WTC11 (cell line): ENCODE measurements around the gene IL23R. TPM values are rescaled to one million over a fixed set of nuclear protein-coding genes. Genes with fewer than 3 reads are reported as not detected.

Source experiments
- ATAC-seq: fragments of 200-7000 bp; cut with Tn5 transposase; 2 replicates; pipeline ENCODE4 v1.10.0; 2021; ENCODE audit warnings: mild to moderate bottlenecking, moderate library complexity
- CTCF ChIA-PET: fragments of 300-600 bp; sonication (Branson Sonifier 250); formaldehyde crosslinking; loops from one replicate; lab custom pipeline; 2021; ENCODE audit warnings: antibody characterized with exemption; lab: Charles Lee
- POLR2A ChIA-PET: fragments of 350-600 bp; sonication (Branson Sonifier 250); formaldehyde crosslinking; loops from one replicate; lab custom pipeline; 2021; ENCODE audit warnings: antibody characterized with exemption; lab: Charles Lee
- DNase-seq: peaks from one replicate; pipeline ENCODE4 v3.0.0; 2021; ENCODE audit warnings: low spot score
- H3K27ac Mint-ChIP-seq: 2 replicates; pipeline ENCODE4 v1.8.0; 2021; ENCODE audit warnings: mixed read lengths
- H3K27me3 Mint-ChIP-seq: 2 replicates; pipeline ENCODE4 v1.8.0; 2021; ENCODE audit warnings: low read depth, mild to moderate bottlenecking, moderate library complexity, mixed read lengths
- H3K36me3 Mint-ChIP-seq: 2 replicates; pipeline ENCODE4 v1.8.0; 2021; ENCODE audit warnings: mixed read lengths
- H3K4me1 Mint-ChIP-seq: 2 replicates; pipeline ENCODE4 v1.8.0; 2022; ENCODE audit warnings: mixed read lengths
- H3K4me3 Mint-ChIP-seq: 2 replicates; pipeline ENCODE4 v1.8.0; 2021; ENCODE audit warnings: mild to moderate bottlenecking, moderate library complexity, mixed read lengths
- H3K9me3 Mint-ChIP-seq: 2 replicates; pipeline ENCODE4 v1.8.0; 2021; ENCODE audit warnings: mixed read lengths
- ATF1 ChIP-seq: sonication (generic); formaldehyde crosslinking; IDR thresholded peaks from 2 replicates; pipeline ENCODE4 v1.8.1; 2023; ENCODE audit warnings: mild to moderate bottlenecking, moderate library complexity, missing genetic modification reagents
- ATF3 ChIP-seq: sonication (generic); formaldehyde crosslinking; conservative IDR thresholded peaks from 2 replicates; pipeline ENCODE4 v1.8.1; 2022; ENCODE audit warnings: mild to moderate bottlenecking, missing genetic modification reagents
- CBFB ChIP-seq: sonication (generic); formaldehyde crosslinking; IDR thresholded peaks from 2 replicates; pipeline ENCODE4 v1.8.1; 2022; ENCODE audit warnings: mild to moderate bottlenecking, low read depth, missing genetic modification reagents
- CREM ChIP-seq: sonication (generic); formaldehyde crosslinking; IDR thresholded peaks from 2 replicates; pipeline ENCODE4 v1.8.1; 2022; ENCODE audit warnings: mild to moderate bottlenecking, missing genetic modification reagents, moderate library complexity
- FOXK1 ChIP-seq: sonication (generic); formaldehyde crosslinking; IDR thresholded peaks from 2 replicates; pipeline ENCODE4 v1.8.0; 2022; ENCODE audit warnings: mild to moderate bottlenecking, moderate library complexity, missing genetic modification reagents
- GRHL2 ChIP-seq: fragments of 250-450 bp; sonication (Bioruptor Pico); IDR thresholded peaks from 2 replicates; pipeline ENCODE4 v1.8.0; 2022; ENCODE audit warnings: mild to moderate bottlenecking, moderate library complexity; ENCODE audit not compliant: insufficient replicate concordance, severe bottlenecking
- GTF2I ChIP-seq: fragments of 250-450 bp; sonication (Bioruptor Pico); conservative IDR thresholded peaks from 2 replicates; pipeline ENCODE4 v1.4.0; 2021; ENCODE audit warnings: mild to moderate bottlenecking
- IRF2 ChIP-seq: sonication (generic); formaldehyde crosslinking; IDR thresholded peaks from 2 replicates; pipeline ENCODE4 v1.8.0; 2022; ENCODE audit warnings: low read depth, missing genetic modification reagents, borderline replicate concordance
- JAZF1 ChIP-seq: fragments of 250-450 bp; sonication (Bioruptor Pico); IDR thresholded peaks from 2 replicates; pipeline ENCODE4 v1.9.0; 2021; ENCODE audit warnings: moderate library complexity, mild to moderate bottlenecking, inconsistent platforms
- MXD4 ChIP-seq: fragments of 250-450 bp; sonication (Bioruptor Pico); IDR thresholded peaks from 2 replicates; pipeline ENCODE4 v1.8.0; 2021; ENCODE audit warnings: mild to moderate bottlenecking, moderate library complexity, borderline replicate concordance
- MYBL2 ChIP-seq: sonication (generic); formaldehyde crosslinking; IDR thresholded peaks from 2 replicates; pipeline ENCODE4 v1.8.1; 2023; ENCODE audit warnings: mild to moderate bottlenecking, moderate library complexity, missing genetic modification reagents
- NFE2L1 ChIP-seq: sonication (generic); formaldehyde crosslinking; IDR thresholded peaks from 2 replicates; pipeline ENCODE4 v1.8.1; 2023; ENCODE audit warnings: missing genetic modification reagents
- NR1H2 ChIP-seq: sonication (generic); formaldehyde crosslinking; IDR thresholded peaks from 2 replicates; pipeline ENCODE4 v1.9.0; 2021; ENCODE audit warnings: mild to moderate bottlenecking, moderate library complexity, missing genetic modification reagents
- RORB ChIP-seq: fragments of 250-450 bp; sonication (Bioruptor Pico); IDR thresholded peaks from 2 replicates; pipeline ENCODE4 v1.9.0; 2021; ENCODE audit warnings: mild to moderate bottlenecking
- ZNF138 ChIP-seq: sonication (generic); formaldehyde crosslinking; conservative IDR thresholded peaks from 2 replicates; pipeline ENCODE4 v1.8.1; 2022; ENCODE audit warnings: mild to moderate bottlenecking, moderate library complexity, missing genetic modification reagents
- ZNF263 ChIP-seq: sonication (generic); formaldehyde crosslinking; IDR thresholded peaks from 2 replicates; pipeline ENCODE4 v1.8.1; 2022; ENCODE audit warnings: low read depth, mild to moderate bottlenecking, moderate library complexity, missing genetic modification reagents
- ZNF281 ChIP-seq: sonication (generic); formaldehyde crosslinking; IDR thresholded peaks from 2 replicates; pipeline ENCODE4 v1.8.0; 2023; ENCODE audit warnings: mild to moderate bottlenecking, missing genetic modification reagents
- ZNF416 ChIP-seq: fragments of 250-450 bp; sonication (Bioruptor Pico); IDR thresholded peaks from 2 replicates; pipeline ENCODE4 v1.9.0; 2021; ENCODE audit warnings: mild to moderate bottlenecking, inconsistent platforms
- ZNF512 ChIP-seq: sonication (generic); formaldehyde crosslinking; IDR thresholded peaks from 2 replicates; pipeline ENCODE4 v1.8.1; 2022; ENCODE audit warnings: missing genetic modification reagents, borderline replicate concordance
- total RNA-seq: library from RNA; stranded (reverse); gene quantifications from 3 replicates; pipeline ENCODE4 v1.2.3, GENCODE V29; 2021
- TF ChIP-seq, protein P1 (sequence below): sonication (generic); formaldehyde crosslinking; IDR thresholded peaks from 2 replicates; pipeline ENCODE4 v1.8.1; 2023; ENCODE audit warnings: mild to moderate bottlenecking, missing genetic modification reagents, borderline replicate concordance
- TF ChIP-seq, protein P2 (sequence below): sonication (generic); formaldehyde crosslinking; IDR thresholded peaks from 2 replicates; pipeline ENCODE4 v1.8.1; 2022; ENCODE audit warnings: low read depth, mild to moderate bottlenecking, moderate library complexity, missing genetic modification reagents, borderline replicate concordance
- TF ChIP-seq, protein P3 (sequence below): fragments of 250-450 bp; sonication (Bioruptor Pico); IDR thresholded peaks from 2 replicates; pipeline ENCODE4 v1.9.0; 2021; ENCODE audit warnings: mild to moderate bottlenecking

Gene IL23R
- total RNA-seq, 1 experiment from 2014 or later, result not detected

- no peak overlapping the region for H3K27ac Mint-ChIP-seq
- DNase-seq (no peak), ATAC-seq (no peak)
- TF ChIP-seq ZNF416 (CRISPR knock-in tag), result no peak
- TF ChIP-seq, protein P1, sequence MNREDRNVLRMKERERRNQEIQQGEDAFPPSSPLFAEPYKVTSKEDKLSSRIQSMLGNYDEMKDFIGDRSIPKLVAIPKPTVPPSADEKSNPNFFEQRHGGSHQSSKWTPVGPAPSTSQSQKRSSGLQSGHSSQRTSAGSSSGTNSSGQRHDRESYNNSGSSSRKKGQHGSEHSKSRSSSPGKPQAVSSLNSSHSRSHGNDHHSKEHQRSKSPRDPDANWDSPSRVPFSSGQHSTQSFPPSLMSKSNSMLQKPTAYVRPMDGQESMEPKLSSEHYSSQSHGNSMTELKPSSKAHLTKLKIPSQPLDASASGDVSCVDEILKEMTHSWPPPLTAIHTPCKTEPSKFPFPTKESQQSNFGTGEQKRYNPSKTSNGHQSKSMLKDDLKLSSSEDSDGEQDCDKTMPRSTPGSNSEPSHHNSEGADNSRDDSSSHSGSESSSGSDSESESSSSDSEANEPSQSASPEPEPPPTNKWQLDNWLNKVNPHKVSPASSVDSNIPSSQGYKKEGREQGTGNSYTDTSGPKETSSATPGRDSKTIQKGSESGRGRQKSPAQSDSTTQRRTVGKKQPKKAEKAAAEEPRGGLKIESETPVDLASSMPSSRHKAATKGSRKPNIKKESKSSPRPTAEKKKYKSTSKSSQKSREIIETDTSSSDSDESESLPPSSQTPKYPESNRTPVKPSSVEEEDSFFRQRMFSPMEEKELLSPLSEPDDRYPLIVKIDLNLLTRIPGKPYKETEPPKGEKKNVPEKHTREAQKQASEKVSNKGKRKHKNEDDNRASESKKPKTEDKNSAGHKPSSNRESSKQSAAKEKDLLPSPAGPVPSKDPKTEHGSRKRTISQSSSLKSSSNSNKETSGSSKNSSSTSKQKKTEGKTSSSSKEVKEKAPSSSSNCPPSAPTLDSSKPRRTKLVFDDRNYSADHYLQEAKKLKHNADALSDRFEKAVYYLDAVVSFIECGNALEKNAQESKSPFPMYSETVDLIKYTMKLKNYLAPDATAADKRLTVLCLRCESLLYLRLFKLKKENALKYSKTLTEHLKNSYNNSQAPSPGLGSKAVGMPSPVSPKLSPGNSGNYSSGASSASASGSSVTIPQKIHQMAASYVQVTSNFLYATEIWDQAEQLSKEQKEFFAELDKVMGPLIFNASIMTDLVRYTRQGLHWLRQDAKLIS (CRISPR knock-in tag), result no peak
- no peak for TF ChIP-seq ZNF138 (CRISPR knock-in tag)
- no peak for TF ChIP-seq ATF1 (CRISPR knock-in tag)
- no peak for TF ChIP-seq NR1H2 (CRISPR knock-in tag)
- TF ChIP-seq IRF2, result no peak
- TF ChIP-seq ZNF281 (CRISPR knock-in tag), result no peak
- no peak for TF ChIP-seq ATF3 (CRISPR knock-in tag)
- no peaks in the 10 kb centered on the region for H3K27me3 Mint-ChIP-seq
- H3K36me3 Mint-ChIP-seq, result no peaks in the 10 kb centered on the region
- peaks cover 5% of the 10 kb centered on the region for H3K9me3 Mint-ChIP-seq
- CTCF ChIA-PET, result interaction anchor here (0.6 to 4.3 kb wide), 4 partner anchors 14 to 184 kb away, joined by 3 to 14 read pairs (median 4); no protein-coding TSS in a partner anchor
- POLR2A ChIA-PET, result no interaction called here
- H3K4me1 Mint-ChIP-seq, result no peaks in the 10 kb centered on the region
- H3K4me3 Mint-ChIP-seq, result no peak overlapping the region
Measured at GRCh38 chr1:67162954-67163353, 3.3 kb upstream of the IL23R start.

DNA sequence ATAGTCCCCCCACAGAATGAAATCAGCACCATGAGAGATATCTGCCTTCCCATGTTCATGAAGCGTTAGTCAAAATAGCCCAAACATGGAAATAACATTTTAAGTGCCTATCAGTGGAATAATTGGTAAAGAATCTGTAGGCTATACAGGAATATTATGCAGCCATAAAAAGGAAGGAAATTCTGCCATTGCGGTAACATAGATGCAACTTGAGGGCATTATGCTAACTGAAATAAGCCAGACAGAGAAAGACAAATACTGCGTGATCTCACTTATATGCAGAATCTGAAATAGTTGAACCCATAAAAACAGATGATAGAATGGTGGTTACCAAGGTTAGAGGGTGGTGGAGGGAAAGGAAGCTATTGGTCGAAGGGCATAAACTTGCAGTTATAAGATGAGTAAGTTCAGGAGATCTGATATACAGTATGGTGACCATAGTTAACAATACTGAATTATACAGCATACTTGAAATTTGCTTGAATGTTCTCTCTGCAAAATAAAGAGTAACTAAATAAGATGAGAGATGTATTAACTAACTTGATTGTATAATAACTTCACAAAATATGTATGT lies 699 bp upstream of the IL23R start:
- Mint-ChIP-seq H3K4me1 (no peaks in the 10 kb centered on the region), H3K27me3 (no peaks in the 10 kb centered on the region), H3K27ac (no peak overlapping the region), H3K4me3 (no peak overlapping the region), H3K9me3 (peaks cover 5% of the 10 kb centered on the region), H3K36me3 (no peaks in the 10 kb centered on the region)
- ChIA-PET POLR2A (no interaction called here), CTCF (no interaction called here)
- DNase-seq (no peak), ATAC-seq (no peak)
- TF ChIP-seq CBFB (CRISPR knock-in tag), result no peak
- no peak for TF ChIP-seq RORB
- no peak for TF ChIP-seq GRHL2 (CRISPR knock-in tag)
- no peak for TF ChIP-seq CREM (CRISPR knock-in tag)
- no peak for TF ChIP-seq GTF2I
- no peak for TF ChIP-seq ZNF512 (CRISPR knock-in tag)
- TF ChIP-seq MYBL2 (CRISPR knock-in tag), result no peak
- TF ChIP-seq NFE2L1 (CRISPR knock-in tag), result no peak
- TF ChIP-seq ZNF263, result no peak
- no peak for TF ChIP-seq JAZF1 (CRISPR knock-in tag)
- TF ChIP-seq, protein P2, sequence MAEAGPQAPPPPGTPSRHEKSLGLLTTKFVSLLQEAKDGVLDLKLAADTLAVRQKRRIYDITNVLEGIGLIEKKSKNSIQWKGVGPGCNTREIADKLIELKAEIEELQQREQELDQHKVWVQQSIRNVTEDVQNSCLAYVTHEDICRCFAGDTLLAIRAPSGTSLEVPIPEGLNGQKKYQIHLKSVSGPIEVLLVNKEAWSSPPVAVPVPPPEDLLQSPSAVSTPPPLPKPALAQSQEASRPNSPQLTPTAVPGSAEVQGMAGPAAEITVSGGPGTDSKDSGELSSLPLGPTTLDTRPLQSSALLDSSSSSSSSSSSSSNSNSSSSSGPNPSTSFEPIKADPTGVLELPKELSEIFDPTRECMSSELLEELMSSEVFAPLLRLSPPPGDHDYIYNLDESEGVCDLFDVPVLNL (CRISPR knock-in tag), result no peak
- no peak for TF ChIP-seq FOXK1
- TF ChIP-seq MXD4 (CRISPR knock-in tag), result no peak
- TF ChIP-seq, protein P3, sequence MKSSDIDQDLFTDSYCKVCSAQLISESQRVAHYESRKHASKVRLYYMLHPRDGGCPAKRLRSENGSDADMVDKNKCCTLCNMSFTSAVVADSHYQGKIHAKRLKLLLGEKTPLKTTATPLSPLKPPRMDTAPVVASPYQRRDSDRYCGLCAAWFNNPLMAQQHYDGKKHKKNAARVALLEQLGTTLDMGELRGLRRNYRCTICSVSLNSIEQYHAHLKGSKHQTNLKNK, result no peak
